ENCODE data around the gene TRIM31. TPM values are rescaled to one million over a fixed set of nuclear protein-coding genes. Genes with fewer than 3 reads are reported as not detected.

The TRIM31 gene
- total RNA-seq, 1 experiment from 2014 or later = 0.13 TPM

DNA sequence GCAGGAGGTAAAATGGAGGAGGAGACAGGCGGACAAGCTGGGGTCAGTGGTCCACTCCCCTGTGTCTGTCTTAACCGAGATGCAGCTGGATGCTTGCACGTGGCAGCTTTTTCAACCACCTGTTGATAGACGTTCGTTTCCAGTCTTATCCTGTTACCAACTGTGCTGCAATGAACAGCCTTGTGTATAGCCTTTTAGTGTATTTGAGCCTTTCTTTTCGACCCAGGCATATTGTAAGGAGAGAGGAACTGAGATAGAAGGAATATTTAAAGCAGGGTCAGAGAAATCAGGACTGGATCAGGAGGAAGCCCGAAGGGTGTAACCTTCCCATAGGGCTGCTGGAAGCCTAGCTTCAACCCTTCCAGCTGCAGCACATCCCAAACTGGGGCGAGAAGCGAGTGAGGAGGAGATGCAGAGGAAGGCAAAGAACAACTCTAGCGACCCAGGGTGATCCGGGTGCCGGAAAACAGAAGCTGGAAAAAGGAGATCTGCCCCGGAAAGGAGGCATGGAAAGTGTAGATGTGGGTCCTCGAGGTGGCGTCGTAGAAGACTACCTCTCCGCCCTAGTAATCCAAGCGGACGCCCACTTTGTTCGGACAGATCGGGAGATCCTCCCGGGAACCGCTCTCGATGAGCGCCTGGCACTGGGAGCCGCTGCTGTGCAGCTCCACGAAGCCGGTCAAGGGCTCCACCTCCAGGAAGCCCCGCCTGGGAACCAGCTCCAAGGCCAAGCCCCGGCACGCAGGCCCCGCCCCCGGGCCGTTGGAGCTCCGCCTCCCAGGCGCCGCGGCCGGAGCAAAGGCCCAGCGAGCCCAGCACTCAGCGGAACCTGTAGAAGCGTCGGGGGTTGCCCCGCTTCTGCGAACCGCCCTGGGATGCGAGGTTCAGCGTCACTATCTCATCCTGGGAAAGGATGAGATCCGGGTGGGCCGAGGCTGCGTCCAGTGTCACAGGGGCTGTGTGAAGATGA lies 11.2 kb downstream of the TRIM31 start (continued):
- TF ChIP-seq ZNF317 (CRISPR knock-in tag; IDR thresholded peaks at IDR 0.05; ENCODE audit: borderline replicate concordance, low read depth) (no peak), ELF4 (CRISPR knock-in tag; IDR thresholded peaks at IDR 0.05; ENCODE audit: low read depth) (no peak), ESRRA (CRISPR knock-in tag; IDR thresholded peaks at IDR 0.05; ENCODE audit: borderline replicate concordance) (0 out of 2 replicates have a peak, but pooled peaks have one; percentile 47), GABPB1 (CRISPR knock-in tag; IDR thresholded peaks at IDR 0.05) (peak; percentile 75), MYBL2 (CRISPR knock-in tag; IDR thresholded peaks at IDR 0.05) (no peak), NFE2L1 (CRISPR knock-in tag; IDR thresholded peaks at IDR 0.05) (no peak), RELA (CRISPR knock-in tag; IDR thresholded peaks at IDR 0.05; ENCODE audit: borderline replicate concordance) (peak; percentile 64; the same call in 1 of the 2 replicates), KAT7 (CRISPR knock-in tag; IDR thresholded peaks at IDR 0.05; ENCODE audit: borderline replicate concordance) (0 out of 2 replicates have a peak, but pooled peaks have one; percentile 54), SP1 (CRISPR knock-in tag; conservative IDR thresholded peaks at IDR 0.05) (no peak)
- TF ChIP-seq, protein P1, sequence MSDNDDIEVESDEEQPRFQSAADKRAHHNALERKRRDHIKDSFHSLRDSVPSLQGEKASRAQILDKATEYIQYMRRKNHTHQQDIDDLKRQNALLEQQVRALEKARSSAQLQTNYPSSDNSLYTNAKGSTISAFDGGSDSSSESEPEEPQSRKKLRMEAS (CRISPR knock-in tag; IDR thresholded peaks at IDR 0.05) = peak; percentile 51; the same call in 1 of the 2 replicates
- TF ChIP-seq, protein P2, sequence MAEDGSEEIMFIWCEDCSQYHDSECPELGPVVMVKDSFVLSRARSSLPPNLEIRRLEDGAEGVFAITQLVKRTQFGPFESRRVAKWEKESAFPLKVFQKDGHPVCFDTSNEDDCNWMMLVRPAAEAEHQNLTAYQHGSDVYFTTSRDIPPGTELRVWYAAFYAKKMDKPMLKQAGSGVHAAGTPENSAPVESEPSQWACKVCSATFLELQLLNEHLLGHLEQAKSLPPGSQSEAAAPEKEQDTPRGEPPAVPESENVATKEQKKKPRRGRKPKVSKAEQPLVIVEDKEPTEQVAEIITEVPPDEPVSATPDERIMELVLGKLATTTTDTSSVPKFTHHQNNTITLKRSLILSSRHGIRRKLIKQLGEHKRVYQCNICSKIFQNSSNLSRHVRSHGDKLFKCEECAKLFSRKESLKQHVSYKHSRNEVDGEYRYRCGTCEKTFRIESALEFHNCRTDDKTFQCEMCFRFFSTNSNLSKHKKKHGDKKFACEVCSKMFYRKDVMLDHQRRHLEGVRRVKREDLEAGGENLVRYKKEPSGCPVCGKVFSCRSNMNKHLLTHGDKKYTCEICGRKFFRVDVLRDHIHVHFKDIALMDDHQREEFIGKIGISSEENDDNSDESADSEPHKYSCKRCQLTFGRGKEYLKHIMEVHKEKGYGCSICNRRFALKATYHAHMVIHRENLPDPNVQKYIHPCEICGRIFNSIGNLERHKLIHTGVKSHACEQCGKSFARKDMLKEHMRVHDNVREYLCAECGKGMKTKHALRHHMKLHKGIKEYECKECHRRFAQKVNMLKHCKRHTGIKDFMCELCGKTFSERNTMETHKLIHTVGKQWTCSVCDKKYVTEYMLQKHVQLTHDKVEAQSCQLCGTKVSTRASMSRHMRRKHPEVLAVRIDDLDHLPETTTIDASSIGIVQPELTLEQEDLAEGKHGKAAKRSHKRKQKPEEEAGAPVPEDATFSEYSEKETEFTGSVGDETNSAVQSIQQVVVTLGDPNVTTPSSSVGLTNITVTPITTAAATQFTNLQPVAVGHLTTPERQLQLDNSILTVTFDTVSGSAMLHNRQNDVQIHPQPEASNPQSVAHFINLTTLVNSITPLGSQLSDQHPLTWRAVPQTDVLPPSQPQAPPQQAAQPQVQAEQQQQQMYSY (CRISPR knock-in tag; IDR thresholded peaks at IDR 0.05) = no peak

DNA sequence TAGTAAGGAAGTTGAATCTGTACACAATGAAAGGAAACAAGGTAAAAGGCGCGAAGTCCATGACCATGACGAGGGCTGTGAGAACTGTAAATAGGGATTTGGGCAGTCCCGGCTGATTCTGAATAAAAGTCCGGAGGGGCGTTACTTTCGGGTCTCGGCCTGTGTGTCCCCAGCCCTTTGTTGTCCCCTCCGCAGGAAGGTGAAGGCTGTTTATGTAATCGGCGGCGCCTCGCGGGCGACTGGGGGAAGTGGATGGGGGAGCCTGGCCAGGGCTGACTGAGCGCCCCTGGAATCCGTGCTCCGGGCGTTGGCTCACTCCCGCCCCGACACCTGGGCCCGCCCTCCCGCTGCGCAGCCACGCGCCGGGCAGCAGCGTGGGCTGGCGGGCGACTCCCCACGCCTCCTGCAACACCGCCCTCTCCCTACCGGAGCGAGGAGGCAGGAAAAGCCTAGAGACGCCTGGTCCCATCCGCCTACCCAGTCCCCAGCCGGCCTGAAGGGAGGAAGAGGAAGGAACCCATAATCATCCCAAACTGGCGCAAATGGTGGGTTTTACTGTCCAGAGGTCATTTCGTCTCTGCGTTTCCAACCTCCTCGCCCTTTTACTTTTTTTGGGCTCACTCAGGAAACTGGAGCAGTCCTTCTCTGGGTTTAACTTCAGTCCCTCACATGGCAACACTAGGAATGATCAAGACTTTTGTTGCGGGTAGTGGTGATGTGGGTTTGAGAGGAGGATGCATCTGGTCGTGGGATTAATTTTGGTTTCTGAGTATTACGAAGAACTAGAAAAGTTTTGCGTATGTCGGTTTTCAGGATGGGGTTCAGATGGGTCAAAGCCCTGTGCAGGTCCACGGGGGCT lies 12.1 kb downstream of the TRIM31 start:
- CTCF ChIA-PET = interaction anchor here (0.9 to 6.6 kb wide), 8 partner anchors 8 to 450 kb away, joined by 3 to 389 read pairs (median 9); partner anchors contain the start of genes POLR1H and RNF39
- ATAC-seq (peak; percentile 8), DNase-seq (ENCODE audit: low spot score) (peak; percentile 56)
- Mint-ChIP-seq H3K27ac (no peak overlapping the region), H3K9me3 (no peaks in the 10 kb centered on the region), H3K4me3 (peak overlapping the region; percentile 80), H3K4me1 (peaks cover 30% of the 10 kb centered on the region), H3K27me3 (ENCODE audit: low read depth) (peaks cover 96% of the 10 kb centered on the region), H3K36me3 (no peaks in the 10 kb centered on the region)
- POLR2A ChIA-PET = interaction anchor here (1.2 kb wide), 1 partner anchor 26 kb away, joined by 7 read pairs; the partner anchor contains the start of gene RNF39
- TF ChIP-seq EMX1 (CRISPR knock-in tag; IDR thresholded peaks at IDR 0.05) (no peak), NR3C1 (CRISPR knock-in tag; conservative IDR thresholded peaks at IDR 0.05; ENCODE audit: low read depth) (no peak), SMAD3 (CRISPR knock-in tag; IDR thresholded peaks at IDR 0.05; ENCODE audit: borderline replicate concordance) (no peak), TP53 (CRISPR knock-in tag; IDR thresholded peaks at IDR 0.05) (no peak)
- TF ChIP-seq, protein P3, sequence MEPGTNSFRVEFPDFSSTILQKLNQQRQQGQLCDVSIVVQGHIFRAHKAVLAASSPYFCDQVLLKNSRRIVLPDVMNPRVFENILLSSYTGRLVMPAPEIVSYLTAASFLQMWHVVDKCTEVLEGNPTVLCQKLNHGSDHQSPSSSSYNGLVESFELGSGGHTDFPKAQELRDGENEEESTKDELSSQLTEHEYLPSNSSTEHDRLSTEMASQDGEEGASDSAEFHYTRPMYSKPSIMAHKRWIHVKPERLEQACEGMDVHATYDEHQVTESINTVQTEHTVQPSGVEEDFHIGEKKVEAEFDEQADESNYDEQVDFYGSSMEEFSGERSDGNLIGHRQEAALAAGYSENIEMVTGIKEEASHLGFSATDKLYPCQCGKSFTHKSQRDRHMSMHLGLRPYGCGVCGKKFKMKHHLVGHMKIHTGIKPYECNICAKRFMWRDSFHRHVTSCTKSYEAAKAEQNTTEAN (CRISPR knock-in tag; IDR thresholded peaks at IDR 0.05) = no peak
- TF ChIP-seq, protein P4, sequence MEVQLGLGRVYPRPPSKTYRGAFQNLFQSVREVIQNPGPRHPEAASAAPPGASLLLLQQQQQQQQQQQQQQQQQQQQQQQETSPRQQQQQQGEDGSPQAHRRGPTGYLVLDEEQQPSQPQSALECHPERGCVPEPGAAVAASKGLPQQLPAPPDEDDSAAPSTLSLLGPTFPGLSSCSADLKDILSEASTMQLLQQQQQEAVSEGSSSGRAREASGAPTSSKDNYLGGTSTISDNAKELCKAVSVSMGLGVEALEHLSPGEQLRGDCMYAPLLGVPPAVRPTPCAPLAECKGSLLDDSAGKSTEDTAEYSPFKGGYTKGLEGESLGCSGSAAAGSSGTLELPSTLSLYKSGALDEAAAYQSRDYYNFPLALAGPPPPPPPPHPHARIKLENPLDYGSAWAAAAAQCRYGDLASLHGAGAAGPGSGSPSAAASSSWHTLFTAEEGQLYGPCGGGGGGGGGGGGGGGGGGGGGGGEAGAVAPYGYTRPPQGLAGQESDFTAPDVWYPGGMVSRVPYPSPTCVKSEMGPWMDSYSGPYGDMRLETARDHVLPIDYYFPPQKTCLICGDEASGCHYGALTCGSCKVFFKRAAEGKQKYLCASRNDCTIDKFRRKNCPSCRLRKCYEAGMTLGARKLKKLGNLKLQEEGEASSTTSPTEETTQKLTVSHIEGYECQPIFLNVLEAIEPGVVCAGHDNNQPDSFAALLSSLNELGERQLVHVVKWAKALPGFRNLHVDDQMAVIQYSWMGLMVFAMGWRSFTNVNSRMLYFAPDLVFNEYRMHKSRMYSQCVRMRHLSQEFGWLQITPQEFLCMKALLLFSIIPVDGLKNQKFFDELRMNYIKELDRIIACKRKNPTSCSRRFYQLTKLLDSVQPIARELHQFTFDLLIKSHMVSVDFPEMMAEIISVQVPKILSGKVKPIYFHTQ (CRISPR knock-in tag; IDR thresholded peaks at IDR 0.05) = no peak
- TF ChIP-seq, protein P5, sequence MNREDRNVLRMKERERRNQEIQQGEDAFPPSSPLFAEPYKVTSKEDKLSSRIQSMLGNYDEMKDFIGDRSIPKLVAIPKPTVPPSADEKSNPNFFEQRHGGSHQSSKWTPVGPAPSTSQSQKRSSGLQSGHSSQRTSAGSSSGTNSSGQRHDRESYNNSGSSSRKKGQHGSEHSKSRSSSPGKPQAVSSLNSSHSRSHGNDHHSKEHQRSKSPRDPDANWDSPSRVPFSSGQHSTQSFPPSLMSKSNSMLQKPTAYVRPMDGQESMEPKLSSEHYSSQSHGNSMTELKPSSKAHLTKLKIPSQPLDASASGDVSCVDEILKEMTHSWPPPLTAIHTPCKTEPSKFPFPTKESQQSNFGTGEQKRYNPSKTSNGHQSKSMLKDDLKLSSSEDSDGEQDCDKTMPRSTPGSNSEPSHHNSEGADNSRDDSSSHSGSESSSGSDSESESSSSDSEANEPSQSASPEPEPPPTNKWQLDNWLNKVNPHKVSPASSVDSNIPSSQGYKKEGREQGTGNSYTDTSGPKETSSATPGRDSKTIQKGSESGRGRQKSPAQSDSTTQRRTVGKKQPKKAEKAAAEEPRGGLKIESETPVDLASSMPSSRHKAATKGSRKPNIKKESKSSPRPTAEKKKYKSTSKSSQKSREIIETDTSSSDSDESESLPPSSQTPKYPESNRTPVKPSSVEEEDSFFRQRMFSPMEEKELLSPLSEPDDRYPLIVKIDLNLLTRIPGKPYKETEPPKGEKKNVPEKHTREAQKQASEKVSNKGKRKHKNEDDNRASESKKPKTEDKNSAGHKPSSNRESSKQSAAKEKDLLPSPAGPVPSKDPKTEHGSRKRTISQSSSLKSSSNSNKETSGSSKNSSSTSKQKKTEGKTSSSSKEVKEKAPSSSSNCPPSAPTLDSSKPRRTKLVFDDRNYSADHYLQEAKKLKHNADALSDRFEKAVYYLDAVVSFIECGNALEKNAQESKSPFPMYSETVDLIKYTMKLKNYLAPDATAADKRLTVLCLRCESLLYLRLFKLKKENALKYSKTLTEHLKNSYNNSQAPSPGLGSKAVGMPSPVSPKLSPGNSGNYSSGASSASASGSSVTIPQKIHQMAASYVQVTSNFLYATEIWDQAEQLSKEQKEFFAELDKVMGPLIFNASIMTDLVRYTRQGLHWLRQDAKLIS (CRISPR knock-in tag; IDR thresholded peaks at IDR 0.05; ENCODE audit: borderline replicate concordance) = no peak
- TF ChIP-seq, protein P6, sequence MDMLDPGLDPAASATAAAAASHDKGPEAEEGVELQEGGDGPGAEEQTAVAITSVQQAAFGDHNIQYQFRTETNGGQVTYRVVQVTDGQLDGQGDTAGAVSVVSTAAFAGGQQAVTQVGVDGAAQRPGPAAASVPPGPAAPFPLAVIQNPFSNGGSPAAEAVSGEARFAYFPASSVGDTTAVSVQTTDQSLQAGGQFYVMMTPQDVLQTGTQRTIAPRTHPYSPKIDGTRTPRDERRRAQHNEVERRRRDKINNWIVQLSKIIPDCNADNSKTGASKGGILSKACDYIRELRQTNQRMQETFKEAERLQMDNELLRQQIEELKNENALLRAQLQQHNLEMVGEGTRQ (CRISPR knock-in tag; IDR thresholded peaks at IDR 0.05) = no peak
